ENCODE data around the gene RAB7B.

The RAB7B gene

GRCh38 chr1:205939690-205940330 is 63.4 kb downstream of the RAB7B start:
- TF ChIP-seq CTCF (IDR thresholded peaks at IDR 0.05; ENCODE audit: extremely low read depth, missing control alignments) = no peak
- DNase-seq (ENCODE audit: low spot score) = no peak

GRCh38 chr1:205938682-205939081 is 64.5 kb downstream of the RAB7B start:
- DNase-seq (ENCODE audit: low spot score) = no peak
- no peak for TF ChIP-seq CTCF (IDR thresholded peaks at IDR 0.05; ENCODE audit: extremely low read depth, missing control alignments)

GRCh38 chr1:205936846-205937586 is 66.2 kb downstream of the RAB7B start:
- no peak for TF ChIP-seq CTCF (IDR thresholded peaks at IDR 0.05; ENCODE audit: extremely low read depth, missing control alignments)
- DNase-seq (ENCODE audit: low spot score) = no peak

GRCh38 chr1:205936311-205936710 is 66.9 kb downstream of the RAB7B start:
- no peak for TF ChIP-seq CTCF (IDR thresholded peaks at IDR 0.05; ENCODE audit: extremely low read depth, missing control alignments)
- no peak for DNase-seq (ENCODE audit: low spot score)

- no peak for DNase-seq (ENCODE audit: low spot score)
- no peak for TF ChIP-seq CTCF (IDR thresholded peaks at IDR 0.05; ENCODE audit: extremely low read depth, missing control alignments)
These were observed 67.3 kb downstream of the RAB7B start for GRCh38 chr1:205935869-205936268.

GRCh38 chr1:205934788-205935187 is 68.4 kb downstream of the RAB7B start:
- TF ChIP-seq CTCF (IDR thresholded peaks at IDR 0.05; ENCODE audit: extremely low read depth, missing control alignments) = no peak

More at GRCh38 chr1:205934788-205935187, 68.4 kb downstream of the RAB7B start:
- no peak for DNase-seq (ENCODE audit: low spot score)

All from GM20000 (cell line).